ENCODE data around the gene MT1G.
"Not testable (repeated sequence)": the region's sequence is repeated elsewhere in the genome, so short reads cannot be mapped to it uniquely, and the experiment has no call there.

DNA sequence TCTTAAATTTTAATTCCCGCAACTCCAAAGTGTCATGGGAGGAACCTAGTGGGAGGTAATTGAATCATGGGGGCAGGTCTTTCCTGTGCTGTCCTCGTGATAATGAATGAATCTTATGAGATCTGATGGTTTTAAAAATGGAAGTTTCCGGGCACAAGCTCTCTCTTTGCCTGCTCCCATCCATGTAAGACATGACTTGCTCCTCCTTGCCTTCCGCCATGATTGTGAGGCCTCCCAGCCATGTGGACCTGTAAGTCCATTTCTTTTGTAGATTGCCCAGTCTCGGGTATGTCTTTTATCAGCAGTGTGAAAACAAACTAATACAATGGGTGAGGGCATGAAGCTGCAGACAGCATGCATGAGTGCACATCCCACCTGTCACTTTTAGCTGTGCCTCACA lies 44.7 kb downstream of the MT1G start:
- TF ChIP-seq, protein P1, sequence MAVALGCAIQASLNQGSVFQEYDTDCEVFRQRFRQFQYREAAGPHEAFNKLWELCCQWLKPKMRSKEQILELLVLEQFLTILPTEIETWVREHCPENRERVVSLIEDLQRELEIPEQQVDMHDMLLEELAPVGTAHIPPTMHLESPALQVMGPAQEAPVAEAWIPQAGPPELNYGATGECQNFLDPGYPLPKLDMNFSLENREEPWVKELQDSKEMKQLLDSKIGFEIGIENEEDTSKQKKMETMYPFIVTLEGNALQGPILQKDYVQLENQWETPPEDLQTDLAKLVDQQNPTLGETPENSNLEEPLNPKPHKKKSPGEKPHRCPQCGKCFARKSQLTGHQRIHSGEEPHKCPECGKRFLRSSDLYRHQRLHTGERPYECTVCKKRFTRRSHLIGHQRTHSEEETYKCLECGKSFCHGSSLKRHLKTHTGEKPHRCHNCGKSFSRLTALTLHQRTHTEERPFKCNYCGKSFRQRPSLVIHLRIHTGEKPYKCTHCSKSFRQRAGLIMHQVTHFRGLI (tag by site-specific recombination; IDR thresholded peaks at IDR 0.05): not testable (repeated sequence)
- not testable (repeated sequence) for TF ChIP-seq ZBTB8A (tag by site-specific recombination; IDR thresholded peaks at IDR 0.05); ZBTB20 (tag by site-specific recombination; IDR thresholded peaks at IDR 0.05); ZNF24 (tag by site-specific recombination; IDR thresholded peaks at IDR 0.05); ZNF776 (tag by site-specific recombination; IDR thresholded peaks at IDR 0.05; ENCODE audit: borderline replicate concordance)
- TF ChIP-seq, protein P2, sequence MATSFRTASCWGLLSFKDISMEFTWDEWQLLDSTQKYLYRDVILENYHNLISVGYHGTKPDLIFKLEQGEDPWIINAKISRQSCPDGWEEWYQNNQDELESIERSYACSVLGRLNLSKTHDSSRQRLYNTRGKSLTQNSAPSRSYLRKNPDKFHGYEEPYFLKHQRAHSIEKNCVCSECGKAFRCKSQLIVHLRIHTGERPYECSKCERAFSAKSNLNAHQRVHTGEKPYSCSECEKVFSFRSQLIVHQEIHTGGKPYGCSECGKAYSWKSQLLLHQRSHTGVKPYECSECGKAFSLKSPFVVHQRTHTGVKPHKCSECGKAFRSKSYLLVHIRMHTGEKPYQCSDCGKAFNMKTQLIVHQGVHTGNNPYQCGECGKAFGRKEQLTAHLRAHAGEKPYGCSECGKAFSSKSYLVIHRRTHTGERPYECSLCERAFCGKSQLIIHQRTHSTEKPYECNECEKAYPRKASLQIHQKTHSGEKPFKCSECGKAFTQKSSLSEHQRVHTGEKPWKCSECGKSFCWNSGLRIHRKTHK (tag by site-specific recombination; IDR thresholded peaks at IDR 0.05): not testable (repeated sequence)
